Uterus (tissue), 4 donors: ENCODE data around the gene ITIH1. TPM values are rescaled to one million over a fixed set of nuclear protein-coding genes. Genes with fewer than 3 reads are reported as not detected.

ENCODE experiments used
- DNase-seq, 2 donors: peaks; one replicate each; pipeline ENCODE4 v3.0.0-alpha.2; 2019 to 2020
- H3K27ac ChIP-seq, 2 donors: fragments of 200-600 bp; sonication (generic); 1 replicate in 1 of 2; 2 replicates in 1 of 2; pipeline ENCODE4 v1.5.1; 2016 to 2018
- H3K27me3 ChIP-seq, 2 donors: fragments of 200-600 bp; sonication (generic); one replicate each; pipeline ENCODE4 v1.5.1; 2018 to 2019; ENCODE audit warnings: control low read depth in 1 of 2
- H3K36me3 ChIP-seq, 2 donors: fragments of 200-600 bp; sonication (generic); one replicate each; pipeline ENCODE4 v1.5.1; 2019; ENCODE audit warnings: control low read depth in 1 of 2
- H3K4me1 ChIP-seq, 2 donors: fragments of 200-600 bp; sonication (generic); one replicate each; pipeline ENCODE4 v1.5.1; 2018 to 2019; ENCODE audit warnings: control low read depth in 1 of 2
- H3K4me3 ChIP-seq, 2 donors: fragments of 200-600 bp; sonication (generic); 1 replicate in 1 of 2; 2 replicates in 1 of 2; pipeline ENCODE4 v1.5.1; 2018 to 2019; ENCODE audit warnings: mild to moderate bottlenecking in 1 of 2
- H3K9me3 ChIP-seq, 2 donors: fragments of 200-600 bp; sonication (generic); one replicate each; pipeline ENCODE4 v1.5.1; 2019; ENCODE audit warnings: control low read depth in 1 of 2
- CTCF ChIP-seq, 4 experiments: fragments of 200-600 bp in 2 of 4; fragments of 450-650 bp in 2 of 4; sonication (generic) in 2 of 4; IDR thresholded peaks; one replicate each; pipeline ENCODE4 v1.5.1; 2016 to 2019; ENCODE audit warnings: antibody characterized with exemption in 4 of 4, mild to moderate bottlenecking in 2 of 4, moderate library complexity in 1 of 4
- POLR2A ChIP-seq, 2 donors: fragments of 450-650 bp; IDR thresholded peaks; one replicate each; pipeline ENCODE4 v1.6.1; 2016; ENCODE audit warnings: antibody characterized with exemption in 2 of 2, mild to moderate bottlenecking in 1 of 2, moderate library complexity in 1 of 2
- intact Hi-C: fragments of 100-400 bp; cut with DNase I; formaldehyde crosslinking; loops from one replicate; pipeline ENCODE4 v1.15.1; 2023; ENCODE audit warnings: low total_unique reads
- total RNA-seq, 4 donors: library from RNA; depleted of rRNA in 3 of 4; stranded (reverse); fragments of >200 nt in 3 of 4; gene quantifications; one replicate each; pipeline versions ENCODE4 v1.1.0 to v1.2.4, GENCODE V29; 2014 to 2023
- donor health status: DM: yes; HTN: yes; CAD: no.

Gene ITIH1
- total RNA-seq, 4 donors from 2014 or later = 0.18 TPM; not detected in 3

- H3K9me3 ChIP-seq = no peaks in the 10 kb centered on the region
- no peaks in the 10 kb centered on the region for H3K27me3 ChIP-seq
- no peak for DNase-seq
- no peak overlapping the region for H3K27ac ChIP-seq
- intact Hi-C loops = no loop called here
- no peak overlapping the region for H3K4me3 ChIP-seq
- H3K4me1 ChIP-seq = no peaks in the 10 kb centered on the region
- TF ChIP-seq POLR2A (IDR thresholded peaks at IDR 0.05) (no peak), CTCF (IDR thresholded peaks at IDR 0.05) (no peak)
- H3K36me3 ChIP-seq = no peaks in the 10 kb centered on the region
These were observed 11.7 kb downstream of the ITIH1 start for GRCh38 chr3:52788890-52789745.

GRCh38 chr3:52789746-52790040 lies 12.3 kb downstream of the ITIH1 start:
- TF ChIP-seq POLR2A (IDR thresholded peaks at IDR 0.05) (no peak), CTCF (IDR thresholded peaks at IDR 0.05) (no peak)
- H3K27me3 ChIP-seq = no peaks in the 10 kb centered on the region
- H3K4me1 ChIP-seq = no peaks in the 10 kb centered on the region
- intact Hi-C loops = no loop called here
- no peaks in the 10 kb centered on the region for H3K9me3 ChIP-seq
- no peaks in the 10 kb centered on the region for H3K36me3 ChIP-seq
- H3K4me3 ChIP-seq = no peak overlapping the region
- DNase-seq = no peak
- no peak overlapping the region for H3K27ac ChIP-seq

GRCh38 chr3:52790337-52790736 lies 12.9 kb downstream of the ITIH1 start:
- no peak for DNase-seq
- no peaks in the 10 kb centered on the region for H3K27me3 ChIP-seq
- H3K27ac ChIP-seq = no peak overlapping the region
- H3K36me3 ChIP-seq = no peaks in the 10 kb centered on the region
- intact Hi-C loops = no loop called here
- no peaks in the 10 kb centered on the region for H3K4me1 ChIP-seq
- no peaks in the 10 kb centered on the region for H3K9me3 ChIP-seq
- no peak overlapping the region for H3K4me3 ChIP-seq
- no peak for TF ChIP-seq POLR2A (IDR thresholded peaks at IDR 0.05)
- no peak for TF ChIP-seq CTCF (IDR thresholded peaks at IDR 0.05)

- no peaks in the 10 kb centered on the region for H3K4me1 ChIP-seq
- no peak overlapping the region for H3K27ac ChIP-seq
- intact Hi-C loops = no loop called here
- no peak for DNase-seq
- H3K9me3 ChIP-seq = no peaks in the 10 kb centered on the region
- no peaks in the 10 kb centered on the region for H3K36me3 ChIP-seq
- no peak for TF ChIP-seq POLR2A (IDR thresholded peaks at IDR 0.05)
- no peak overlapping the region for H3K4me3 ChIP-seq
- no peaks in the 10 kb centered on the region for H3K27me3 ChIP-seq
These were observed 13.3 kb downstream of the ITIH1 start for GRCh38 chr3:52790741-52791140.

- Histone ChIP-seq H3K27me3 (no peaks in the 10 kb centered on the region), H3K4me3 (no peak overlapping the region), H3K36me3 (no peaks in the 10 kb centered on the region), H3K9me3 (no peaks in the 10 kb centered on the region), H3K4me1 (no peaks in the 10 kb centered on the region), H3K27ac (no peak overlapping the region)
- no peak for TF ChIP-seq CTCF (IDR thresholded peaks at IDR 0.05)
- TF ChIP-seq POLR2A (IDR thresholded peaks at IDR 0.05) = no peak
- intact Hi-C loops = no loop called here
- no peak for DNase-seq
These were observed 14.0 kb downstream of the ITIH1 start for GRCh38 chr3:52791366-52791765.
